Measurements from ENCODE around the gene UGT1A7. TPM values are rescaled to one million over a fixed set of nuclear protein-coding genes. Genes with fewer than 3 reads are reported as not detected.

Gene UGT1A7
- total and polyA plus RNA-seq, 12 donors, result 0.11 to 10.1 (median 0.74) TPM; not detected in 3

DNA sequence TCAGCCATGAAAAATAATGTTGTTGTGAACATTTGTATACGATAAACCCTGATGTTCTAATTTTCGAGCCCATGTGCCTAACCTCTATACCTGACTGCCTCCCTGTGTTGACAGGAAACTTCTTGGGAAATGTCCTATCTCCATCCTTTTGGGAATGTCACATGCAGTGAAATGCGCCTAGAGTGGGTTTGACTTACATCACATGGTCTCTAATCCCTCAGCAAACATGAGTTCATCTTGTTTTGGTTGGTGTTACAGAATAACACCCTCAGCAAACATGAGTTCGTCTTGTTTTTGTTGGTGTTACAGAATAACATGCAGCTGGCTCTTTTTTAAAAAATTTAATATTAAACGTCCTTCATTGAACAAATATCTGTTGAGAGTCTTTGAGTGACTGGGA is 6.6 kb downstream of the UGT1A7 start:
- H3K27me3 ChIP-seq, result no peaks in the 10 kb centered on the region
- DNase-seq, result no peak
- H3K36me3 ChIP-seq (replicated peaks in 1 of 2), result no peaks in the 10 kb centered on the region
- H3K27ac ChIP-seq, result no peak overlapping the region
- intact Hi-C loops (cut with DNase I), result no loop called here
- H3K4me1 ChIP-seq (replicated peaks in 1 of 2), result no peaks in the 10 kb centered on the region
- no peaks in the 10 kb centered on the region for H3K9me3 ChIP-seq (replicated peaks in 1 of 3)
- no peak for TF ChIP-seq POLR2A (IDR thresholded peaks at IDR 0.05)
- TF ChIP-seq, protein P1, sequence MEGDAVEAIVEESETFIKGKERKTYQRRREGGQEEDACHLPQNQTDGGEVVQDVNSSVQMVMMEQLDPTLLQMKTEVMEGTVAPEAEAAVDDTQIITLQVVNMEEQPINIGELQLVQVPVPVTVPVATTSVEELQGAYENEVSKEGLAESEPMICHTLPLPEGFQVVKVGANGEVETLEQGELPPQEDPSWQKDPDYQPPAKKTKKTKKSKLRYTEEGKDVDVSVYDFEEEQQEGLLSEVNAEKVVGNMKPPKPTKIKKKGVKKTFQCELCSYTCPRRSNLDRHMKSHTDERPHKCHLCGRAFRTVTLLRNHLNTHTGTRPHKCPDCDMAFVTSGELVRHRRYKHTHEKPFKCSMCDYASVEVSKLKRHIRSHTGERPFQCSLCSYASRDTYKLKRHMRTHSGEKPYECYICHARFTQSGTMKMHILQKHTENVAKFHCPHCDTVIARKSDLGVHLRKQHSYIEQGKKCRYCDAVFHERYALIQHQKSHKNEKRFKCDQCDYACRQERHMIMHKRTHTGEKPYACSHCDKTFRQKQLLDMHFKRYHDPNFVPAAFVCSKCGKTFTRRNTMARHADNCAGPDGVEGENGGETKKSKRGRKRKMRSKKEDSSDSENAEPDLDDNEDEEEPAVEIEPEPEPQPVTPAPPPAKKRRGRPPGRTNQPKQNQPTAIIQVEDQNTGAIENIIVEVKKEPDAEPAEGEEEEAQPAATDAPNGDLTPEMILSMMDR (IDR thresholded peaks at IDR 0.05), result no peak
- WGBS, 4 donors, result 66 to 80% (median 71%) methylated on average over 5 of the region's 5 CpGs
- no peak overlapping the region for H3K4me3 ChIP-seq

DNA sequence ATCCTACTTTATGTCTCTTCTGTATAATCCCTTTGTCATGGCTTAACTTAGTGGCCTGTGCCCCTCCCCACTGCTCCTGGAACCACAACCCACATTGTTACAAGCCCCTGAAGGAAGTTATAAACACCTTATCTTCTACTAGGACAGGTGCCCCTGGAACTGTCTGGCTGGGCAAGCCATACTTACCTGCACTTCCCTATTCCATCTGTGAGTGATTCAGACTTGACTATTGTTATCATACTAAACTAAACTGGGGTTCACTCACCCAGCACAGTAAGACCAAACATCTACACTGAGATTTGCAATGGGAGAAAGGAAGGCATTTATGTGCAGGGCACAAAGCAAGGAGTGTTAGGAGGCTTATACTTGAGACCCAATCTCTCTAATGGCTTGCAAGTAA is 7.3 kb downstream of the UGT1A7 start:
- H3K9me3 ChIP-seq (replicated peaks in 1 of 3), result no peaks in the 10 kb centered on the region
- intact Hi-C loops (cut with DNase I), result no loop called here
- TF ChIP-seq POLR2A (IDR thresholded peaks at IDR 0.05), result no peak
- TF ChIP-seq, protein P1 (IDR thresholded peaks at IDR 0.05), result no peak

DNA sequence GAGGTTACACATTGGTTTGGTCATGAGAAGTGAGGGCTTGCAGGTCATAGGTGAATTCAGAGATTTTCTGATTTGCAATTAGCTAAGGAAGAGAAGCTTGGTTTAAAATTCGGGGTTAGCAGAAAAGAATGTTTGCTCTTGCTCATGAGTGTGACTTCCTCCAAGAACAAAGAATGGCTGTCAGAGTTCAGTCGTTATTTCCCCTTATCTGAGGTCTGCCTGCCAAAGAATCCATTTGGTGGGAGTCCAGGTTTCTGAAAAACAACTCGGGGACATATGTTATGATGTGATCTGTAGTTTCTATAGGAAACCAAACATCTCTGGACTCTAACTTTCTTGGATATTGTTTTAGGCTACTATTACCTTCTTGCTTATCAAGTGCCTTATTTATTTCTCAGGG is 7.8 kb downstream of the UGT1A7 start:
- no peak overlapping the region for H3K4me3 ChIP-seq
- no peaks in the 10 kb centered on the region for H3K4me1 ChIP-seq (replicated peaks in 1 of 2)
- no peaks in the 10 kb centered on the region for H3K27me3 ChIP-seq
- no peaks in the 10 kb centered on the region for H3K36me3 ChIP-seq (replicated peaks in 1 of 2)
- no peak for TF ChIP-seq POLR2A (IDR thresholded peaks at IDR 0.05)
- TF ChIP-seq, protein P1 (IDR thresholded peaks at IDR 0.05), result no peak
- intact Hi-C loops (cut with DNase I), result no loop called here
- 18 to 27% (median 24%) methylated on average over 3 of the region's 3 CpGs for WGBS, 4 donors
- H3K9me3 ChIP-seq (replicated peaks in 1 of 3), result no peaks in the 10 kb centered on the region
- no peak for DNase-seq
- no peak overlapping the region for H3K27ac ChIP-seq

More for the DNA sequence above, 7.3 kb downstream of the UGT1A7 start:
- no peak overlapping the region for H3K27ac ChIP-seq
- no peaks in the 10 kb centered on the region for H3K36me3 ChIP-seq (replicated peaks in 1 of 2)
- no peaks in the 10 kb centered on the region for H3K27me3 ChIP-seq
- no peak for DNase-seq
- H3K4me3 ChIP-seq, result no peak overlapping the region
- no peaks in the 10 kb centered on the region for H3K4me1 ChIP-seq (replicated peaks in 1 of 2)

DNA sequence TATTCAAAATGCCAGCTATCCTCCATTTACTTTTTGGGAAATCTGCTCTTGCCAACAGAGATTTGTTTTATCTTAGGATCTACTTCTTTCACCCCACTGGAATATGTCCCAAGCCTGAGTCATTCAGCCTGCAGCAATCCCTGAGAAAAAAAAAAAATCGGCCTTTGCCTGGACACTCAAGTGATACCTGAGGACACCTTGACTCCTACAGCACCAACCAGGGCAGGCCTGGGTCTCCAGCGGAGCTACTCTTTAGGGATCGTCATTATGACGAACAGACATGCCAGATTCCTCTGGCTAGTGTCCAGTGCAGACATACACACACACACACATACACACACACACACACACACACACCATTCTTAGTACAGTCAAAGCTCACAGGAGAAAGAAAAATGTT is 8.7 kb downstream of the UGT1A7 start:
- intact Hi-C loops (cut with DNase I), result no loop called here
- Histone ChIP-seq H3K4me3 (no peak overlapping the region), H3K27ac (no peak overlapping the region), H3K4me1 (replicated peaks in 1 of 2) (no peaks in the 10 kb centered on the region), H3K27me3 (no peaks in the 10 kb centered on the region), H3K36me3 (replicated peaks in 1 of 2) (no peaks in the 10 kb centered on the region), H3K9me3 (replicated peaks in 1 of 3) (no peaks in the 10 kb centered on the region)
- WGBS, 4 donors, result 55 to 62% (median 60%) methylated on average over 4 of the region's 4 CpGs
- peak in 3 of 7 donors; percentile 12 to 28 (median 23) for DNase-seq
- TF ChIP-seq POLR2A (IDR thresholded peaks at IDR 0.05), result no peak
- TF ChIP-seq, protein P1 (IDR thresholded peaks at IDR 0.05), result no peak

Measured in adrenal gland (tissue), 12 donors.